Measurements from ENCODE around the gene TPX2.
"Not testable (repeated sequence)": the region's sequence is repeated elsewhere in the genome, so short reads cannot be mapped to it uniquely, and the experiment has no call there.

The TPX2 gene

GRCh38 chr20:31815408-31816188 is 76.5 kb downstream of the TPX2 start:
- DNase-seq (ENCODE audit: low read depth) = no peak

GRCh38 chr20:31816221-31816620 is 77.1 kb downstream of the TPX2 start:
- DNase-seq (ENCODE audit: low read depth) = no peak

GRCh38 chr20:31817461-31817860 is 78.4 kb downstream of the TPX2 start:
- no peak for DNase-seq (ENCODE audit: low read depth)

- no peak for DNase-seq (ENCODE audit: low read depth)
Observed at GRCh38 chr20:31818376-31818908, 79.4 kb downstream of the TPX2 start.

- DNase-seq (ENCODE audit: low read depth) = no peak
Observed at GRCh38 chr20:31819083-31819784, 80.1 kb downstream of the TPX2 start, which contains the start of gene MYLK2. Gene MYLK2, plus strand, starts transcription at chr20:31819356. Its CDS starts 225 bp downstream, at chr20:31819581.

- no peak for DNase-seq (ENCODE audit: low read depth)
Observed at GRCh38 chr20:31820228-31820627, 81.1 kb downstream of the TPX2 start.

GRCh38 chr20:31821427-31821826 is 82.3 kb downstream of the TPX2 start:
- no peak for DNase-seq (ENCODE audit: low read depth)

GRCh38 chr20:31822421-31823330 is 83.6 kb downstream of the TPX2 start:
- DNase-seq (ENCODE audit: low read depth) = peak; percentile 75

- peak; percentile 32 for DNase-seq (ENCODE audit: low read depth)
Observed at GRCh38 chr20:31823360-31824124, 84.5 kb downstream of the TPX2 start.

GRCh38 chr20:31824125-31824485 is 85.0 kb downstream of the TPX2 start:
- DNase-seq (ENCODE audit: low read depth) = no peak

- no peak for DNase-seq (ENCODE audit: low read depth)
Observed at GRCh38 chr20:31824554-31825313, 85.6 kb downstream of the TPX2 start.

- DNase-seq (ENCODE audit: low read depth) = no peak
Observed at GRCh38 chr20:31826074-31826473, 87.0 kb downstream of the TPX2 start.

- DNase-seq (ENCODE audit: low read depth) = no peak
Observed at GRCh38 chr20:31827059-31827458, 88.0 kb downstream of the TPX2 start.

- not testable (repeated sequence) for DNase-seq (ENCODE audit: low read depth)
Observed at GRCh38 chr20:31828016-31828415, 88.9 kb downstream of the TPX2 start.

GRCh38 chr20:31829731-31830130 is 90.6 kb downstream of the TPX2 start:
- DNase-seq (ENCODE audit: low read depth) = no peak

- DNase-seq (ENCODE audit: low read depth) = no peak
Observed at GRCh38 chr20:31830406-31830981, 91.4 kb downstream of the TPX2 start.

- DNase-seq (ENCODE audit: low read depth) = no peak
Observed at GRCh38 chr20:31831211-31831610, 92.1 kb downstream of the TPX2 start.

- DNase-seq (ENCODE audit: low read depth) = no peak
Observed at GRCh38 chr20:31831771-31832306, 92.7 kb downstream of the TPX2 start.

GRCh38 chr20:31833130-31833930 is 94.2 kb downstream of the TPX2 start:
- DNase-seq (ENCODE audit: low read depth) = peak; percentile 74

All from ELR (cell line).